ENCODE measurements around the gene SORT1. TPM values are rescaled to one million over a fixed set of nuclear protein-coding genes. Genes with fewer than 3 reads are reported as not detected.

The SORT1 gene
- total and polyA plus RNA-seq, 8 donors: 39.4 to 165 (median 46.7) TPM

GRCh38 chr1:109386054-109386717, 11.5 kb downstream of the SORT1 start:
- Histone ChIP-seq H3K9me3 (no peaks in the 10 kb centered on the region), H3K4me3 (no peak overlapping the region), H3K27ac (peak overlapping the region; percentile 5), H3K4me1 (peaks cover 26 to 84% of the 10 kb centered on the region in 2 donors), H3K36me3 (no peaks in the 10 kb centered on the region), H3K27me3 (no peaks in the 10 kb centered on the region)
- intact Hi-C loops (cut with DNase I): no loop called here
- no peak for TF ChIP-seq CTCF (IDR thresholded peaks at IDR 0.05)
- DNase-seq (no peak), ATAC-seq (no peak)

- ATAC-seq: peak; percentile 59
- TF ChIP-seq CTCF (IDR thresholded peaks at IDR 0.05): no peak
- peak overlapping the region; percentile 5 to 42 for H3K27ac ChIP-seq
- H3K4me3 ChIP-seq: no peak overlapping the region
- no peaks in the 10 kb centered on the region for H3K27me3 ChIP-seq
- no peak for DNase-seq
- intact Hi-C loops (cut with DNase I): no loop called here
- H3K36me3 ChIP-seq: no peaks in the 10 kb centered on the region
- peaks cover 21 to 77% of the 10 kb centered on the region in 2 donors for H3K4me1 ChIP-seq
- H3K9me3 ChIP-seq: no peaks in the 10 kb centered on the region
These were observed 12.3 kb downstream of the SORT1 start for GRCh38 chr1:109385417-109385816.

GRCh38 chr1:109383854-109384253, 13.9 kb downstream of the SORT1 start:
- peak overlapping the region in 1 of 2 donors; percentile 28 for H3K27ac ChIP-seq
- no peak for ATAC-seq

GRCh38 chr1:109383087-109383779, 14.5 kb downstream of the SORT1 start:
- Histone ChIP-seq H3K36me3 (no peaks in the 10 kb centered on the region), H3K4me1 (peaks cover 12 to 63% of the 10 kb centered on the region in 2 donors), H3K27me3 (no peaks in the 10 kb centered on the region), H3K9me3 (no peaks in the 10 kb centered on the region), H3K27ac (peak overlapping the region in 1 of 2 donors; percentile 28), H3K4me3 (no peak overlapping the region)
- ATAC-seq (peak; percentile 84), DNase-seq (no peak)
- TF ChIP-seq CTCF (IDR thresholded peaks at IDR 0.05): no peak
- intact Hi-C loops (cut with DNase I): no loop called here

More at GRCh38 chr1:109383854-109384253, 13.9 kb downstream of the SORT1 start:
- Histone ChIP-seq H3K36me3 (no peaks in the 10 kb centered on the region), H3K4me3 (no peak overlapping the region), H3K4me1 (peaks cover 13 to 69% of the 10 kb centered on the region in 2 donors), H3K27me3 (no peaks in the 10 kb centered on the region), H3K9me3 (no peaks in the 10 kb centered on the region)
- TF ChIP-seq CTCF (IDR thresholded peaks at IDR 0.05): no peak
- no peak for DNase-seq
- intact Hi-C loops (cut with DNase I): no loop called here

GRCh38 chr1:109381573-109381972, 16.1 kb downstream of the SORT1 start:
- no peak for TF ChIP-seq CTCF (IDR thresholded peaks at IDR 0.05)
- intact Hi-C loops (cut with DNase I): no loop called here
- Histone ChIP-seq H3K27ac (no peak overlapping the region), H3K36me3 (no peaks in the 10 kb centered on the region), H3K27me3 (no peaks in the 10 kb centered on the region), H3K4me1 (peaks cover 12 to 52% of the 10 kb centered on the region in 2 donors), H3K9me3 (no peaks in the 10 kb centered on the region), H3K4me3 (no peak overlapping the region)
- no peak for ATAC-seq
- DNase-seq: no peak

Measured in left lung (tissue), 10 donors.